ENCODE results near the gene NOPCHAP1.

- no peak for TF ChIP-seq EZH2 (IDR thresholded peaks at IDR 0.05)
- TF ChIP-seq POLR2AphosphoS5 (IDR thresholded peaks at IDR 0.05; ENCODE audit: borderline replicate concordance, low read depth, low read length): no peak
Observed at GRCh38 chr12:104985206-104985605, 910 bp upstream of the NOPCHAP1 start.
